ENCODE measurements around the gene EARS2.

DNA sequence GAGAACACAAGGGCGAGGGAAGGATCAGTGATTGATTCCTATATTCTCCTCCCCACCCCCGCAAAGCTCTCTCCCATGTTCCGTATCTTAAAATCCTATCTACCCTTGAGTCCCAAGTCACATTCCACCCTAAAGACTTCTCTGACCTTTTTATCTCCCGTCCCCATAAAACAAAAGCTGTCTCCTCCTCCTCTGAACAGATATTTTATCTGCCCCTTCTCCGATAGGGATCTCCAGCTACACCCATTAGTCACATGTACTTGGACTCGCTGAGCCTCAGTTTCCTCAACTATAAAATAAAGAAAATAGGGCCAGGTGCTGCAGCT is 59.6 kb downstream of the EARS2 start:
- TF ChIP-seq, protein P1, sequence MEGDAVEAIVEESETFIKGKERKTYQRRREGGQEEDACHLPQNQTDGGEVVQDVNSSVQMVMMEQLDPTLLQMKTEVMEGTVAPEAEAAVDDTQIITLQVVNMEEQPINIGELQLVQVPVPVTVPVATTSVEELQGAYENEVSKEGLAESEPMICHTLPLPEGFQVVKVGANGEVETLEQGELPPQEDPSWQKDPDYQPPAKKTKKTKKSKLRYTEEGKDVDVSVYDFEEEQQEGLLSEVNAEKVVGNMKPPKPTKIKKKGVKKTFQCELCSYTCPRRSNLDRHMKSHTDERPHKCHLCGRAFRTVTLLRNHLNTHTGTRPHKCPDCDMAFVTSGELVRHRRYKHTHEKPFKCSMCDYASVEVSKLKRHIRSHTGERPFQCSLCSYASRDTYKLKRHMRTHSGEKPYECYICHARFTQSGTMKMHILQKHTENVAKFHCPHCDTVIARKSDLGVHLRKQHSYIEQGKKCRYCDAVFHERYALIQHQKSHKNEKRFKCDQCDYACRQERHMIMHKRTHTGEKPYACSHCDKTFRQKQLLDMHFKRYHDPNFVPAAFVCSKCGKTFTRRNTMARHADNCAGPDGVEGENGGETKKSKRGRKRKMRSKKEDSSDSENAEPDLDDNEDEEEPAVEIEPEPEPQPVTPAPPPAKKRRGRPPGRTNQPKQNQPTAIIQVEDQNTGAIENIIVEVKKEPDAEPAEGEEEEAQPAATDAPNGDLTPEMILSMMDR (conservative IDR thresholded peaks at IDR 0.05), result no peak
- TF ChIP-seq EZH2 (IDR thresholded peaks at IDR 0.05; ENCODE audit: low read depth), result no peak
